ENCODE data around the gene SEC23B.

SEC23B gene

GRCh38 chr20:18527836-18528235, 20.1 kb downstream of the SEC23B start:
- DNase-seq (ENCODE audit: extremely low read depth, insufficient read length) = no peak
- TF ChIP-seq, protein P1, sequence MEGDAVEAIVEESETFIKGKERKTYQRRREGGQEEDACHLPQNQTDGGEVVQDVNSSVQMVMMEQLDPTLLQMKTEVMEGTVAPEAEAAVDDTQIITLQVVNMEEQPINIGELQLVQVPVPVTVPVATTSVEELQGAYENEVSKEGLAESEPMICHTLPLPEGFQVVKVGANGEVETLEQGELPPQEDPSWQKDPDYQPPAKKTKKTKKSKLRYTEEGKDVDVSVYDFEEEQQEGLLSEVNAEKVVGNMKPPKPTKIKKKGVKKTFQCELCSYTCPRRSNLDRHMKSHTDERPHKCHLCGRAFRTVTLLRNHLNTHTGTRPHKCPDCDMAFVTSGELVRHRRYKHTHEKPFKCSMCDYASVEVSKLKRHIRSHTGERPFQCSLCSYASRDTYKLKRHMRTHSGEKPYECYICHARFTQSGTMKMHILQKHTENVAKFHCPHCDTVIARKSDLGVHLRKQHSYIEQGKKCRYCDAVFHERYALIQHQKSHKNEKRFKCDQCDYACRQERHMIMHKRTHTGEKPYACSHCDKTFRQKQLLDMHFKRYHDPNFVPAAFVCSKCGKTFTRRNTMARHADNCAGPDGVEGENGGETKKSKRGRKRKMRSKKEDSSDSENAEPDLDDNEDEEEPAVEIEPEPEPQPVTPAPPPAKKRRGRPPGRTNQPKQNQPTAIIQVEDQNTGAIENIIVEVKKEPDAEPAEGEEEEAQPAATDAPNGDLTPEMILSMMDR (IDR thresholded peaks at IDR 0.05; ENCODE audit: insufficient read depth, low read length, poor library complexity, severe bottlenecking) = no peak
- Histone ChIP-seq H3K4me3 (replicated peaks; ENCODE audit: low read depth, low read length) (no peak overlapping the region), H3K27me3 (replicated peaks; ENCODE audit: control insufficient read depth, insufficient read depth, low read length) (no peaks in the 10 kb centered on the region), H3K36me3 (ENCODE audit: control insufficient read depth, insufficient read depth, low read length) (peaks cover 36% of the 10 kb centered on the region)

GRCh38 chr20:18529041-18529440, 21.3 kb downstream of the SEC23B start:
- peaks cover 41% of the 10 kb centered on the region for H3K36me3 ChIP-seq (ENCODE audit: control insufficient read depth, insufficient read depth, low read length)
- H3K27me3 ChIP-seq (replicated peaks; ENCODE audit: control insufficient read depth, insufficient read depth, low read length) = no peaks in the 10 kb centered on the region
- TF ChIP-seq, protein P1 (IDR thresholded peaks at IDR 0.05; ENCODE audit: insufficient read depth, low read length, poor library complexity, severe bottlenecking) = no peak
- no peak overlapping the region for H3K4me3 ChIP-seq (replicated peaks; ENCODE audit: low read depth, low read length)
- DNase-seq (ENCODE audit: extremely low read depth, insufficient read length) = no peak

DNA sequence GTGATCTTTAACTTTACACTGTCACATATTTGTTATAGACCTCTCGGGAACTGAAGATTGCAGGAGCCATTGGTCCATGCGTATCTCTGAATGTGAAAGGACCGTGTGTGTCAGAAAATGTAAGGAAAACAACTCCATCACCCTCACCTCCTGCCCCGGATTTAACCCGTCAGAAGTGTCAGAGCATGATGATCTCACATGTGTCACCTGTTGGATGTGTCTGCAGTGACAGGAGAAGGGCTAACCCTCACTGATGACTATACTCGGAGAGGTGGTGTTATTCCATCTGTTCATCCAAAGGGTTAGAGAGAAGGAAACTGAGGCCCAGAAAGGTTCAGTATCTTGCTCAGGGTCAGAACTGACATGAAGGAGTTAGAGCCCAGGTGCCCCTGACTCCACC, 24.9 kb downstream of the SEC23B start:
- Histone ChIP-seq H3K36me3 (ENCODE audit: control insufficient read depth, insufficient read depth, low read length) (peaks cover 29% of the 10 kb centered on the region), H3K27me3 (replicated peaks; ENCODE audit: control insufficient read depth, insufficient read depth, low read length) (no peaks in the 10 kb centered on the region), H3K4me3 (replicated peaks; ENCODE audit: low read depth, low read length) (no peak overlapping the region)
- TF ChIP-seq, protein P1 (IDR thresholded peaks at IDR 0.05; ENCODE audit: insufficient read depth, low read length, poor library complexity, severe bottlenecking) = no peak
- no peak for DNase-seq (ENCODE audit: extremely low read depth, insufficient read length)

DNA sequence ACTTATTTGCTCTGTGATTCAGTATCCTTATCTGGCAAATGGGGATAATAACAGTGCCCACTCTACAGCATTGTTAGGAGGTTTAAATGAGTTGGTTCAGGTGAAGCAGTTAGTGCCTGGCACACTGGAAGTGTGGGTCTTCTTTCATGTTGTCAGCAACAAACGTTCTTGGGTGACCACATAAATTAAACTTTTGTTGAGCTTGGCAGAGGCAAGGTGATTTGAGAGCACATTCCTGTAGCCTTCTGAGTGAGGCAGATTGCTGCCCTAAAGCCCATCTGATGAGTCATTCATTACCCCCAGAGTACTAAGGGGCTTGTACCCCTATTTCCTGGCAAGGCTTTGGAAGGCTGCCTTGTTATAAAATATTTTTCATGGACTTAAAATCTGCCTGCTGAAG, 25.8 kb downstream of the SEC23B start:
- TF ChIP-seq, protein P1 (IDR thresholded peaks at IDR 0.05; ENCODE audit: insufficient read depth, low read length, poor library complexity, severe bottlenecking) = no peak
- DNase-seq (ENCODE audit: extremely low read depth, insufficient read length) = no peak
- Histone ChIP-seq H3K4me3 (replicated peaks; ENCODE audit: low read depth, low read length) (no peak overlapping the region), H3K27me3 (replicated peaks; ENCODE audit: control insufficient read depth, insufficient read depth, low read length) (no peaks in the 10 kb centered on the region), H3K36me3 (ENCODE audit: control insufficient read depth, insufficient read depth, low read length) (peaks cover 29% of the 10 kb centered on the region)

DNA sequence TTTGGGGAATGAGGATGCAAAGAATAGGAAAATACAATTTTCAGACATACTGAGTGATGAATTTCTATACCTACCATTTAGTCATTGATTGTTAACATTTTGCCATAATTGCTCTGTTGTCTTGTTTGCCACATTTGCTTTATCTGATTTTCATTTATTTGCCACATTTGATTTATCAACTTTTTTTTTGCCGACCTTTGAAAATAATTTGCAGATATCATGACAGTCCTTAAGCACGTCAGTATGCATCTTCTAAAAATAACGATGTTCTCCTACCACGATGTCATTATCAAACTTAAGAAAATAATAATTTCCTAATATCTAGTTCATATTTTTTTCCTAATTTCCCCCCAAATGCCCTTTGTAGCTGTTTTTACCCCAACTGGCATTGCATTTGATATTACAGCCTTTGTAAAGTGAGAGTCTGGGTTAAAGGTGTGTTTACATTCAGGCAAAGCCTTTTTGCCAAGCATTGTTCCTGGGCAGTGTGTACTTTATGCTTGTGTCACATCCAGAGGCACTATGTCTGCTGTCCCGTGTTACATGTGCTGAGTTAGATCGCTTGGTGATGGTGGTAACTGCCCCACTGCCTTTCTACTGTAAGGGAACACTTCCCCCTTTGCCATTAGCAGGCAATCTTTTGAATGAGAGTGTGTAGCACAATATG, 26.4 kb downstream of the SEC23B start:
- TF ChIP-seq, protein P1 (IDR thresholded peaks at IDR 0.05; ENCODE audit: insufficient read depth, low read length, poor library complexity, severe bottlenecking) = no peak
- peaks cover 28% of the 10 kb centered on the region for H3K36me3 ChIP-seq (ENCODE audit: control insufficient read depth, insufficient read depth, low read length)
- H3K4me3 ChIP-seq (replicated peaks; ENCODE audit: low read depth, low read length) = no peak overlapping the region
- no peak for DNase-seq (ENCODE audit: extremely low read depth, insufficient read length)
- H3K27me3 ChIP-seq (replicated peaks; ENCODE audit: control insufficient read depth, insufficient read depth, low read length) = no peaks in the 10 kb centered on the region

DNA sequence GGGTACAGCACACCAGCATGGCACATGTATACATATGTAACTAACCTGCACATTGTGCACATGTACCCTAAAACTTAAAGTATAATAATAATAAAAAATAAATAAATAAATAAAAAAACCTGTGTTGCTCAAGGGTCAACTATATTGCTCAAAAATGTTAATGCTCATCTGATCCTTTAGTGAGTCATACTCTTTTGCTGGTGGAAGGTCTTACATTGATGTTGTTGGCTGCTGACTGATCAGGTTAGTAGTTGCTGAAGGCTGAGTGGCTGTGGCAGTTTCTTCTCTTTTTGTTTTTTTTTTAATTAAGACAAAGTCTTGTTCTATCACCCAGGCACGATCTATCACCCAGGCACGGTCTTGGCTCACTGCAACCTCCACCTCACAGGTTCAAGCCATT, 29.9 kb downstream of the SEC23B start:
- H3K36me3 ChIP-seq (ENCODE audit: control insufficient read depth, insufficient read depth, low read length) = peaks cover 22% of the 10 kb centered on the region
- no peak for DNase-seq (ENCODE audit: extremely low read depth, insufficient read length)
- TF ChIP-seq, protein P1 (IDR thresholded peaks at IDR 0.05; ENCODE audit: insufficient read depth, low read length, poor library complexity, severe bottlenecking) = no peak

More for the DNA sequence above, 29.9 kb downstream of the SEC23B start:
- no peak overlapping the region for H3K4me3 ChIP-seq (replicated peaks; ENCODE audit: low read depth, low read length)
- no peaks in the 10 kb centered on the region for H3K27me3 ChIP-seq (replicated peaks; ENCODE audit: control insufficient read depth, insufficient read depth, low read length)
